HFF-Myc (cell line): ENCODE measurements around the gene SORBS2.

Experiments used
- DNase-seq: peaks from one replicate; pipeline ENCODE4 v3.0.0-alpha.2; 2011; ENCODE audit warnings: low read depth; ENCODE audit errors: extremely low read depth
- H3K4me3 ChIP-seq: replicated peaks from 2 replicates; pipeline ENCODE4 v1.5.1; 2011; ENCODE audit warnings: low read depth, mild to moderate bottlenecking, control low read depth, low read length
- CTCF ChIP-seq: IDR thresholded peaks from 2 replicates; pipeline ENCODE4 v1.5.1; 2012; ENCODE audit warnings: mild to moderate bottlenecking, low read depth, low read length, control low read depth; ENCODE audit errors: missing control alignments

The SORBS2 gene

GRCh38 chr4:185671066-185671465 is 140.9 kb downstream of the SORBS2 start:
- TF ChIP-seq CTCF = no peak
- no peak for DNase-seq
- H3K4me3 ChIP-seq = no peak overlapping the region

- DNase-seq = no peak
- H3K4me3 ChIP-seq = no peak overlapping the region
- no peak for TF ChIP-seq CTCF
Observed at GRCh38 chr4:185669288-185669687, 142.7 kb downstream of the SORBS2 start.

- no peak overlapping the region for H3K4me3 ChIP-seq
- DNase-seq = no peak
- no peak for TF ChIP-seq CTCF
Observed at GRCh38 chr4:185666156-185666555, 145.8 kb downstream of the SORBS2 start.

GRCh38 chr4:185665655-185666054 is 146.3 kb downstream of the SORBS2 start:
- DNase-seq = no peak
- TF ChIP-seq CTCF = no peak
- H3K4me3 ChIP-seq = no peak overlapping the region

DNA sequence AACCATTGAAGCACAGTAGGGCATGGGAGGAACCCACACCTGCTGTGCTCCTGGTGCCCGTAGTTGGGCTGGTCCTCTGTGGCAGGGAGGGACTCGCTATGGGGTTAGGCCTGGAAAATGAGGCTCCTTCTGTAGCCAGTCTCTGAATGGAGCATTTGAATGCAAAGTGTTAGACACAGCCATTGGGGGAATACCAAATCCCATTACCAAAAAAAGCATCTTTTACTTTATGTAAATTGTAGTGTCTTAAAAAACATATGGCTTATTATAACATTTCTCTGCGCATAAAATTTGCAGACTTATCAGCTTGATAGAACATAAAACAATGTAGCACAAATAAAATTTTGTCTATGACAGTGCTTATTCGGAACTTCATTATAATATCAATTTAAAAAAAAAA is 147.5 kb downstream of the SORBS2 start:
- no peak overlapping the region for H3K4me3 ChIP-seq
- DNase-seq = no peak
- TF ChIP-seq CTCF = no peak

DNA sequence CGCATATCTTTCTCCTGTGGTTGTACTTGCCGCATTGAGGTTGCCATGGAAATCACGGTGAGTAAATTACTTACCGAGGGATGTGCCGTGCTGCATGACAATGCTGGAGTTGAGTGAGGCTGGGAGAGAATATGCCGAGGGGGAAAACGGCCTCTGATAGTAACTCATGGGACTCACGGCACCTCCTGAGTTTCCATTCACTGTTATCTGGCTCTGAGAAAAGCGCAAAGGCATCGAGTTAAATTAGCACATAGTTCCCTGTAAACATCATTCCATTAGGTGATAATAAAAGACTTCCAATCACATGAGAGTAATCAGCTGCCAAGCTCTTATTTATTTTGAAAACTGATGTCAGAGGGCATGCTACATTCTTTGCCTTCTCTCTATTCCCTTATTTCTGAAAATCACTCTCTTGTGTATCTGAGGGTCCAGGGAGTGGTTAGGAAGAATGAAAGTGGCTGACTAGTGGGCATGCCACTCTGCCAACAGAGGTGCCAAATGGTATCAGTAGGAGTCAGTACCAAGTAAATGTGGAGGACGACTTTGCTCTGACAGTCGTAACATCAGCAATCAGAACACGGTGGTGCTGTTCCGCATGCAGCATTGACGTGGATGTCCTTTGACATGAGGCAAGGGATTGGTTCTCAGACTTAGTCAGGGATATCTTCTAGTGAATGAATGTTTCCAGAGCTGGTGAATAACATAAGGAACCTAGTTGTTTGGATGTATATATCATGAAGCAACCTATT is 149.8 kb downstream of the SORBS2 start:
- no peak for DNase-seq
- H3K4me3 ChIP-seq = no peak overlapping the region
- no peak for TF ChIP-seq CTCF

DNA sequence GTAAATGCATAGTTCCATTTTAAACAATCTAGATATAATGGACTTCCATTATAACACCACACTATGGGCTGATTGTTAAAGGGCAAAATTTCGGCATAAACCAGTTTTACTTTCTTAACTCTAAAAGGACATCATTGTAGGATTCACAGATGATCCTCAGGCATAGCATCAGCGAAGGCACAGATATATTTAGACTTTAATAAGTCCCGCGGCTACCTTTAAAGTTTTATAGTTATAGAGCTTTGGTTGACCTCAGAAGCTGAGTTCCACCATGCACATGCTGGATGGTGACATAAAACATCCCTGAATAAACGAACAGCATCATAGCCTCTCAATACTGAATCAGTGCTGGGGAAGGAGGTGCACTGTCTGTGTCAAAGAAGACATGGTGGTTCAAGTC is 151.7 kb downstream of the SORBS2 start:
- DNase-seq = no peak
- TF ChIP-seq CTCF = no peak

More for the DNA sequence above, 151.7 kb downstream of the SORBS2 start:
- no peak overlapping the region for H3K4me3 ChIP-seq
